Measurements from ENCODE around the gene PRTFDC1.

PRTFDC1 gene

GRCh38 chr10:24824536-24824935, 127.9 kb downstream of the PRTFDC1 start:
- Histone ChIP-seq H3K9me2 (replicated peaks; ENCODE audit: insufficient read depth, low read length) (no peaks in the 10 kb centered on the region), H3K27ac (ENCODE audit: low read length) (no peak overlapping the region), H4K20me1 (ENCODE audit: insufficient read depth, low read length) (no peaks in the 10 kb centered on the region), H3K4me2 (ENCODE audit: low read depth, low read length) (no peak overlapping the region), H3K36me3 (replicated peaks; ENCODE audit: insufficient read depth, low read length) (no peaks in the 10 kb centered on the region), H2AFZ (ENCODE audit: low read length) (no peak overlapping the region), H3F3A (ENCODE audit: insufficient read depth, low read length) (no peaks in the 10 kb centered on the region), H3K79me2 (ENCODE audit: low read length) (no peaks in the 10 kb centered on the region), H3K4me1 (ENCODE audit: low read length) (0 out of 2 replicates have a peak, but pooled peaks cover 3% of the 10 kb centered on the region), H3K27me3 (replicated peaks; ENCODE audit: insufficient read depth, low read length) (no peaks in the 10 kb centered on the region), H3K9me3 (replicated peaks; ENCODE audit: insufficient read depth, low read length) (no peaks in the 10 kb centered on the region), H3K9ac (ENCODE audit: low read length) (no peak overlapping the region), H3K4me3 (ENCODE audit: low read length) (no peak overlapping the region)
- TF ChIP-seq EZH2phosphoT487 (IDR thresholded peaks at IDR 0.05; ENCODE audit: low read length) (no peak), EZH2 (optimal IDR thresholded peaks at IDR 0.05; ENCODE audit: low read depth, low read length) (no peak), CTCF (IDR thresholded peaks at IDR 0.05; ENCODE audit: low read length) (no peak)
- DNase-seq: no peak

- Histone ChIP-seq H3K27ac (ENCODE audit: low read length) (no peak overlapping the region), H2AFZ (ENCODE audit: low read length) (no peak overlapping the region), H3F3A (ENCODE audit: insufficient read depth, low read length) (no peaks in the 10 kb centered on the region)
Observed at GRCh38 chr10:24824124-24824523, 128.3 kb downstream of the PRTFDC1 start.

GRCh38 chr10:24822590-24822989, 129.8 kb downstream of the PRTFDC1 start:
- Histone ChIP-seq H3K4me2 (ENCODE audit: low read depth, low read length) (no peak overlapping the region), H2AFZ (ENCODE audit: low read length) (no peak overlapping the region), H3K36me3 (replicated peaks; ENCODE audit: insufficient read depth, low read length) (no peaks in the 10 kb centered on the region), H3K9me3 (replicated peaks; ENCODE audit: insufficient read depth, low read length) (no peaks in the 10 kb centered on the region), H3K27ac (ENCODE audit: low read length) (no peak overlapping the region), H3K9me2 (replicated peaks; ENCODE audit: insufficient read depth, low read length) (no peaks in the 10 kb centered on the region), H3K4me1 (ENCODE audit: low read length) (0 out of 2 replicates have a peak, but pooled peaks cover 3% of the 10 kb centered on the region), H3F3A (ENCODE audit: insufficient read depth, low read length) (no peaks in the 10 kb centered on the region), H3K27me3 (replicated peaks; ENCODE audit: insufficient read depth, low read length) (no peaks in the 10 kb centered on the region), H3K79me2 (ENCODE audit: low read length) (no peaks in the 10 kb centered on the region), H4K20me1 (ENCODE audit: insufficient read depth, low read length) (no peaks in the 10 kb centered on the region), H3K4me3 (ENCODE audit: low read length) (no peak overlapping the region), H3K9ac (ENCODE audit: low read length) (no peak overlapping the region)
- no peak for DNase-seq
- no peak for TF ChIP-seq EZH2phosphoT487 (IDR thresholded peaks at IDR 0.05; ENCODE audit: low read length)
- TF ChIP-seq CTCF (IDR thresholded peaks at IDR 0.05; ENCODE audit: low read length): no peak
- TF ChIP-seq EZH2 (optimal IDR thresholded peaks at IDR 0.05; ENCODE audit: low read depth, low read length): no peak

More at GRCh38 chr10:24824124-24824523, 128.3 kb downstream of the PRTFDC1 start:
- Histone ChIP-seq H3K27me3 (replicated peaks; ENCODE audit: insufficient read depth, low read length) (no peaks in the 10 kb centered on the region), H3K4me1 (ENCODE audit: low read length) (0 out of 2 replicates have a peak, but pooled peaks cover 3% of the 10 kb centered on the region), H3K9me2 (replicated peaks; ENCODE audit: insufficient read depth, low read length) (no peaks in the 10 kb centered on the region), H3K4me3 (ENCODE audit: low read length) (no peak overlapping the region), H3K79me2 (ENCODE audit: low read length) (no peaks in the 10 kb centered on the region), H4K20me1 (ENCODE audit: insufficient read depth, low read length) (no peaks in the 10 kb centered on the region), H3K4me2 (ENCODE audit: low read depth, low read length) (no peak overlapping the region), H3K36me3 (replicated peaks; ENCODE audit: insufficient read depth, low read length) (no peaks in the 10 kb centered on the region), H3K9ac (ENCODE audit: low read length) (no peak overlapping the region), H3K9me3 (replicated peaks; ENCODE audit: insufficient read depth, low read length) (no peaks in the 10 kb centered on the region)
- DNase-seq: no peak
- no peak for TF ChIP-seq EZH2 (optimal IDR thresholded peaks at IDR 0.05; ENCODE audit: low read depth, low read length)
- no peak for TF ChIP-seq CTCF (IDR thresholded peaks at IDR 0.05; ENCODE audit: low read length)
- no peak for TF ChIP-seq EZH2phosphoT487 (IDR thresholded peaks at IDR 0.05; ENCODE audit: low read length)
